ENCODE results near the gene SARDH. TPM values are rescaled to one million over a fixed set of nuclear protein-coding genes. Genes with fewer than 3 reads are reported as not detected.

Gene SARDH
- total and polyA plus RNA-seq, 9 of the 15 experiments (the other 6 are each of a cell fraction or from before 2014, with no cell fraction given): 0.14 TPM; not detected in 8

GRCh38 chr9:133672503-133673257 lies 65.5 kb downstream of the SARDH start (continued):
- no peak for TF ChIP-seq ATF6 (CRISPR knock-in tag; IDR thresholded peaks at IDR 0.05)
- TF ChIP-seq ZNF408 (CRISPR knock-in tag; IDR thresholded peaks at IDR 0.05; ENCODE audit: low read depth): no peak
- no peak for TF ChIP-seq ZNF668 (CRISPR knock-in tag; IDR thresholded peaks at IDR 0.05)
- TF ChIP-seq RNF219 (CRISPR knock-in tag; IDR thresholded peaks at IDR 0.05): no peak
- TF ChIP-seq CHD1 (IDR thresholded peaks at IDR 0.05; ENCODE audit: low read length): no peak
- no peak for TF ChIP-seq BACH1 (tag; IDR thresholded peaks at IDR 0.05)
- no peak for TF ChIP-seq ESRRA (IDR thresholded peaks at IDR 0.05; ENCODE audit: borderline replicate concordance, low read depth)
- TF ChIP-seq SOX6 (IDR thresholded peaks at IDR 0.05): no peak
- TF ChIP-seq IRF2 (CRISPR knock-in tag; IDR thresholded peaks at IDR 0.05): no peak
